Upper lobe of left lung (tissue), 4 donors: Measurements from ENCODE around the gene DGKI.

ENCODE experiments used
- EP300 ChIP-seq, 4 donors: sonication (generic); formaldehyde crosslinking; IDR thresholded peaks; one replicate each; pipeline ENCODE4 v1.5.1; 2017; ENCODE audit warnings: antibody characterized with exemption in 4 of 4, control low read depth in 2 of 4
- POLR2A ChIP-seq, 4 donors: fragments of 450-650 bp; IDR thresholded peaks; one replicate each; pipeline ENCODE4 v1.5.1; 2016 to 2017; ENCODE audit warnings: antibody characterized with exemption in 4 of 4, mild to moderate bottlenecking in 2 of 4
- TF ChIP-seq, protein P1 (sequence below), 6 experiments: fragments of 450-650 bp in 4 of 6; fragments of 200-600 bp in 2 of 6; sonication (generic) in 2 of 6; IDR thresholded peaks; one replicate each; pipeline ENCODE4 v1.5.1; 2016 to 2019; ENCODE audit warnings: antibody characterized with exemption in 6 of 6

DNA sequence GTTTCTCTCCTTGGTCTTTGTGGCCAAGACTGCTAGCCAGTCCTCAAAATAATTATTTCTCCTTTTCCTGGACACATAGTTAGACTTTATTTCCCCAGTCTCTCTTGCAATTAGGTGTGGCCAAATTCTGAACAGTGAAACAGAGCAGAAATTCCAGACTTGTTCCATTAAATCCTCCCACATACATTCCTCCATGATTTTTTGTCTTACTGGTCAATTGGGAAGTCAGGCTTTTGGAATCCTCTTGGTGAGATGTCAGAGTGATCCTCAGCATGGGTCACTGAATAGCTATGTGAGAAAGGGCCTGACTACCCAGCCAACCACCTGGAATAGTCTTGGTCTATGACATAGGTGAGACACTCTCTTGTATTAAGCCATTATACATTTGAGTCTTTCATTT is 164.2 kb downstream of the DGKI start:
- TF ChIP-seq EP300 (IDR thresholded peaks at IDR 0.05): no peak
- TF ChIP-seq POLR2A (IDR thresholded peaks at IDR 0.05): no peak
- TF ChIP-seq, protein P1, sequence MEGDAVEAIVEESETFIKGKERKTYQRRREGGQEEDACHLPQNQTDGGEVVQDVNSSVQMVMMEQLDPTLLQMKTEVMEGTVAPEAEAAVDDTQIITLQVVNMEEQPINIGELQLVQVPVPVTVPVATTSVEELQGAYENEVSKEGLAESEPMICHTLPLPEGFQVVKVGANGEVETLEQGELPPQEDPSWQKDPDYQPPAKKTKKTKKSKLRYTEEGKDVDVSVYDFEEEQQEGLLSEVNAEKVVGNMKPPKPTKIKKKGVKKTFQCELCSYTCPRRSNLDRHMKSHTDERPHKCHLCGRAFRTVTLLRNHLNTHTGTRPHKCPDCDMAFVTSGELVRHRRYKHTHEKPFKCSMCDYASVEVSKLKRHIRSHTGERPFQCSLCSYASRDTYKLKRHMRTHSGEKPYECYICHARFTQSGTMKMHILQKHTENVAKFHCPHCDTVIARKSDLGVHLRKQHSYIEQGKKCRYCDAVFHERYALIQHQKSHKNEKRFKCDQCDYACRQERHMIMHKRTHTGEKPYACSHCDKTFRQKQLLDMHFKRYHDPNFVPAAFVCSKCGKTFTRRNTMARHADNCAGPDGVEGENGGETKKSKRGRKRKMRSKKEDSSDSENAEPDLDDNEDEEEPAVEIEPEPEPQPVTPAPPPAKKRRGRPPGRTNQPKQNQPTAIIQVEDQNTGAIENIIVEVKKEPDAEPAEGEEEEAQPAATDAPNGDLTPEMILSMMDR (IDR thresholded peaks at IDR 0.05): no peak
